Gastrocnemius medialis (tissue), 4 donors: ENCODE data around the gene GSTA5. TPM values are rescaled to one million over a fixed set of nuclear protein-coding genes. Genes with fewer than 3 reads are reported as not detected.

Source experiments
- ATAC-seq, 2 donors: fragments of 150-250 bp; one replicate each; pipeline ENCODE4 v1.9.1; 2016
- DNase-seq, 2 donors: peaks; one replicate each; pipeline ENCODE4 v3.0.0-alpha.2; 2019
- H3K27ac ChIP-seq, 4 donors: fragments of 200-600 bp; sonication (generic); 1 replicate in 1 of 4; 2 replicates in 3 of 4; pipeline ENCODE4 v1.5.1; 2016 to 2018; ENCODE audit warnings: mild to moderate bottlenecking in 2 of 4, moderate library complexity in 1 of 4
- H3K27me3 ChIP-seq, 3 donors: fragments of 200-600 bp; sonication (generic) in 2 of 3; 1 replicate in 1 of 3; 2 replicates in 2 of 3; pipeline versions ENCODE4 v1.5.1 to v1.6.0; 2016 to 2019; ENCODE audit warnings: mild to moderate bottlenecking in 1 of 3, moderate library complexity in 1 of 3
- H3K36me3 ChIP-seq, 2 donors: fragments of 200-600 bp; sonication (generic) in 1 of 2; one replicate each; pipeline ENCODE4 v1.5.1; 2017 to 2018
- H3K4me1 ChIP-seq, 2 donors: fragments of 200-600 bp; sonication (generic) in 1 of 2; one replicate each; pipeline ENCODE4 v1.5.1; 2016 to 2017; ENCODE audit warnings: mild to moderate bottlenecking in 2 of 2
- H3K4me3 ChIP-seq, 4 donors: fragments of 200-600 bp; sonication (generic) in 3 of 4; 1 replicate in 1 of 4; 2 replicates in 3 of 4; pipeline ENCODE4 v1.5.1; 2016 to 2019; ENCODE audit warnings: mild to moderate bottlenecking in 2 of 4
- H3K9me3 ChIP-seq, 3 donors: fragments of 200-600 bp; sonication (generic) in 2 of 3; 1 replicate in 1 of 3; 2 replicates in 2 of 3; pipeline ENCODE4 v1.5.1; 2016 to 2019
- POLR2A ChIP-seq, 2 donors: fragments of 450-650 bp; IDR thresholded peaks; one replicate each; pipeline ENCODE4 v1.6.1; 2017; ENCODE audit warnings: antibody characterized with exemption in 2 of 2, mild to moderate bottlenecking in 2 of 2, moderate library complexity in 2 of 2
- in situ Hi-C, 4 donors: fragments of 200-750 bp; cut with MboI; loops; one replicate each; pipeline versions ENCODE4 v1.15.0 to v1.8.0; 2017; ENCODE audit warnings: low sequenced_read_pairs in 4 of 4
- intact Hi-C: fragments of 100-400 bp; cut with DNase I; formaldehyde crosslinking; loops from one replicate; pipeline ENCODE4 v1.15.1; 2023; ENCODE audit warnings: low total_unique reads
- total RNA-seq, 4 donors: library from RNA; depleted of rRNA; stranded (reverse); fragments of >200 nt; gene quantifications; one replicate each; pipeline versions ENCODE4 v1.1.0 to v1.2.3, GENCODE V29; 2016
- TF ChIP-seq, protein P1 (sequence below), 5 experiments: fragments of 450-650 bp in 3 of 5; fragments of 200-600 bp in 2 of 5; sonication (generic) in 2 of 5; IDR thresholded peaks in 4 of 5; conservative IDR thresholded peaks in 1 of 5; 1 replicate in 4 of 5; 2 replicates in 1 of 5; pipeline ENCODE4 v1.5.1; 2016 to 2019; ENCODE audit warnings: antibody characterized with exemption in 5 of 5, mild to moderate bottlenecking in 3 of 5, moderate library complexity in 3 of 5

The GSTA5 gene
- not detected for total RNA-seq

- Histone ChIP-seq H3K9me3 (no peaks in the 10 kb centered on the region), H3K27me3 (no peaks in the 10 kb centered on the region), H3K36me3 (no peaks in the 10 kb centered on the region), H3K4me3 (no peak within 1 kb of the TSS), H3K27ac (no peak within 1 kb of the TSS), H3K4me1 (no peaks in the 10 kb centered on the region)
- DNase-seq (no peak), ATAC-seq (no peak)
- TF ChIP-seq, protein P1, sequence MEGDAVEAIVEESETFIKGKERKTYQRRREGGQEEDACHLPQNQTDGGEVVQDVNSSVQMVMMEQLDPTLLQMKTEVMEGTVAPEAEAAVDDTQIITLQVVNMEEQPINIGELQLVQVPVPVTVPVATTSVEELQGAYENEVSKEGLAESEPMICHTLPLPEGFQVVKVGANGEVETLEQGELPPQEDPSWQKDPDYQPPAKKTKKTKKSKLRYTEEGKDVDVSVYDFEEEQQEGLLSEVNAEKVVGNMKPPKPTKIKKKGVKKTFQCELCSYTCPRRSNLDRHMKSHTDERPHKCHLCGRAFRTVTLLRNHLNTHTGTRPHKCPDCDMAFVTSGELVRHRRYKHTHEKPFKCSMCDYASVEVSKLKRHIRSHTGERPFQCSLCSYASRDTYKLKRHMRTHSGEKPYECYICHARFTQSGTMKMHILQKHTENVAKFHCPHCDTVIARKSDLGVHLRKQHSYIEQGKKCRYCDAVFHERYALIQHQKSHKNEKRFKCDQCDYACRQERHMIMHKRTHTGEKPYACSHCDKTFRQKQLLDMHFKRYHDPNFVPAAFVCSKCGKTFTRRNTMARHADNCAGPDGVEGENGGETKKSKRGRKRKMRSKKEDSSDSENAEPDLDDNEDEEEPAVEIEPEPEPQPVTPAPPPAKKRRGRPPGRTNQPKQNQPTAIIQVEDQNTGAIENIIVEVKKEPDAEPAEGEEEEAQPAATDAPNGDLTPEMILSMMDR (IDR thresholded peaks at IDR 0.05 in 4 of 5, conservative IDR thresholded peaks at IDR 0.05 in 1 of 5): no peak
- TF ChIP-seq POLR2A (IDR thresholded peaks at IDR 0.05): no peak
- in situ Hi-C loops (no loop called here), intact Hi-C loops (no loop called here)
Observed at GRCh38 chr6:52840763-52841585, at the start of gene GSTA5. GSTA5 (minus strand) TSS chr6:52840813.

DNA sequence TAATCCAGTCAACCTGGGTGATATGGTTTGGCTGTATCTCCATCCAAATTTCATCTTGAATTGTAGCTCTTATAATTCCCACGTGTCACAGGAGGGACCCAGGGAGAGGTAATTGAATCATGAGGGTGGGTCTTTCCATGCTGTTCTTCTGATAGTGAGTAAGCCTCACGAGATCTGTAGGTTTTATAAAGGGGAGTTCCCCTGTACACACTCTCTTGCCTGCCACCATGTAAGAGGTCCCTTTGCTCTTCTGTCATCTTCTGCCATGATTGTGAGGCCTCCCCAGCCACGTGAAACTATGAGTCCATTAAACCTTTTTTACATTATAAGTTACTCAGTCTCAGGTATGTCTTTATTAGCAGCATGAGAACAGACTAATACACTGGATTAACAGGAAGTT lies 49.4 kb upstream of the GSTA5 start:
- in situ Hi-C loops: no loop called here
- intact Hi-C loops: no loop called here

DNA sequence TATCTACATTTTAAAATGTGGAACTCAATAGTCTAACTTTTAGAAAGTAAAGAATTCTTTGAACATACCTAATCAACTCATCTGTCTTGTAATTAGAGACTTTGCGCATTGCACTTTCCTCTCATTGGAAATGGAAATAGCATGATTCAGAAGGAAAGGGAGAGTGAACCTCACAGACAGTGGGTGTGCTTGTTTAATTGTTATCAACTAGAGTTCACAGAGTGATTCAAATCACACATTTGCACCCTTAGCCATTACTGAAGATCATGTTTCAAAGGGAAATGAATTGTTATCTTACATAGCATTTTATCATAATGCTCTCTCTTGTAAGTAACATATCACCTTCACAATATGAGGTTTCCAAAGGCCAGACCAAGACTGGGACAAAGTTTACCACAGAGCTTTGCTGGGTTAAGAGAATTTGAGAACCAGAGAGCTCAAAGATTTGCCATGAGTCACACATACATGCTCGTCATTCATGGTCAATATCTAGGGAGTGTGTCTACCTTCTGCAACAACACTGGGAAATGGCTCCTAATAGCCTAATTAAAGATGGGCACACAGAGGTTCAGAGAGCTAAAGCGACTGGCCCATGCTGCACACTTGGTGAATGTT lies 47.4 kb upstream of the GSTA5 start:
- no peak overlapping the region for H3K27ac ChIP-seq
- H3K9me3 ChIP-seq: no peaks in the 10 kb centered on the region
- H3K27me3 ChIP-seq: no peaks in the 10 kb centered on the region
- no peaks in the 10 kb centered on the region for H3K36me3 ChIP-seq
- H3K4me3 ChIP-seq: no peak overlapping the region
- ATAC-seq (no peak), DNase-seq (no peak)
- in situ Hi-C loops: no loop called here
- intact Hi-C loops: no loop called here
- H3K4me1 ChIP-seq: no peaks in the 10 kb centered on the region
- no peak for TF ChIP-seq POLR2A (IDR thresholded peaks at IDR 0.05)
- TF ChIP-seq, protein P1 (IDR thresholded peaks at IDR 0.05 in 4 of 5, conservative IDR thresholded peaks at IDR 0.05 in 1 of 5): no peak

More for the DNA sequence above, 49.4 kb upstream of the GSTA5 start:
- no peak for TF ChIP-seq POLR2A (IDR thresholded peaks at IDR 0.05)
- TF ChIP-seq, protein P1 (IDR thresholded peaks at IDR 0.05 in 4 of 5, conservative IDR thresholded peaks at IDR 0.05 in 1 of 5): no peak
- H3K27me3 ChIP-seq: no peaks in the 10 kb centered on the region
- no peaks in the 10 kb centered on the region for H3K9me3 ChIP-seq
- no peaks in the 10 kb centered on the region for H3K36me3 ChIP-seq
- ATAC-seq (no peak), DNase-seq (no peak)
- H3K27ac ChIP-seq: no peak overlapping the region
- no peak overlapping the region for H3K4me3 ChIP-seq
- H3K4me1 ChIP-seq: no peaks in the 10 kb centered on the region

DNA sequence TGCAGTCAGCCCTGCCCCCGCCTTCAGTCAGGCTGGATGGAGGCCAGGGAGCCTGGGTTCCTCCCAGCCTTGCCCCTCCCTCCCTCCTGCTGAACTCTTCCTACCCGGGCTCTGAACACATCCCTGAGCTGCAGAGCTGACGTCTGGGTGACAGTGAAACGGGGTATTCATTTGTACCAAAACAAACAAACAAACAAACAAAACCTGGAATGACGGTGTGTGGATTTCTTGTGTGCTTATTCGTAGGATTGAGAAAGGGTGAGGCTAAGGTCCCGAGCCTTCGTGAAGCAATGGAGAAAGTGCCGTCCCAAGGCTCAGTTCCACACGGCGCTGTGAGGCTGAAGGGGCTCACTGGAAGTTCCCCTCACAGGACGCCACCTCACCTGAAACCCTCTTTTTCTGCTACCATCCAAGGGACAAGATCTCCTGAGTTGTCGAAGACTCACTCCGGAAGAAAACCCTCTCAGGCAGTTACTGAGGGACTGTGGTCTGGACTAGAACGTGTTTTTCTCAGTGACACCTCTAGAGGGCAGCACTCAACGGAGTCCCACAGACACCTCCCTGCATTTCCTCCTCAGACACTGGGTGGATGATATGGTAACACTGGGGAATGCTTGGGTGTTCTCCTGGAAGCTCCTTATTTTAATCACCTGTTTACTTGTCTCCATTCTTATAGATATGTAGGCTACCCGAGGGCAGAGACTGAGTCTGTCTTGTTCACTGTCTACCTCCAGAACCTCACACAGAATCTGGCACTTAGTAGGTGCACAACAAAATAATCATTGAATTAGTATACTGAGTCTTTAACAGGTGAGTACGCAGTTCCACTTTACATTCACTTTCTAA lies 41.6 kb upstream of the GSTA5 start:
- intact Hi-C loops: no loop called here
- peak overlapping the region; percentile 58 to 64 (median 60) for H3K4me3 ChIP-seq
- H3K27me3 ChIP-seq: no peaks in the 10 kb centered on the region
- ATAC-seq: peak; percentile 96 to 98
- H3K36me3 ChIP-seq: no peaks in the 10 kb centered on the region
- TF ChIP-seq POLR2A (IDR thresholded peaks at IDR 0.05): no peak
- TF ChIP-seq, protein P1 (IDR thresholded peaks at IDR 0.05 in 4 of 5, conservative IDR thresholded peaks at IDR 0.05 in 1 of 5): peak; percentile 30 to 77 (median 62)
- in situ Hi-C loops: no loop called here
- peak; percentile 9 to 41 for DNase-seq
- peaks cover 0 to 4% of the 10 kb centered on the region in 2 donors for H3K4me1 ChIP-seq
- peak overlapping the region in 3 of 4 donors; percentile 8 to 20 (median 17) for H3K27ac ChIP-seq
- H3K9me3 ChIP-seq: no peaks in the 10 kb centered on the region
